Measurements from ENCODE around the gene NME3. TPM values are rescaled to one million over a fixed set of nuclear protein-coding genes. Genes with fewer than 3 reads are reported as not detected.

The NME3 gene
- total and polyA plus RNA-seq, 9 of the 15 experiments (the other 6 are each of a cell fraction or from before 2014, with no cell fraction given) = 0.68 to 76.3 (median 11.5) TPM

DNA sequence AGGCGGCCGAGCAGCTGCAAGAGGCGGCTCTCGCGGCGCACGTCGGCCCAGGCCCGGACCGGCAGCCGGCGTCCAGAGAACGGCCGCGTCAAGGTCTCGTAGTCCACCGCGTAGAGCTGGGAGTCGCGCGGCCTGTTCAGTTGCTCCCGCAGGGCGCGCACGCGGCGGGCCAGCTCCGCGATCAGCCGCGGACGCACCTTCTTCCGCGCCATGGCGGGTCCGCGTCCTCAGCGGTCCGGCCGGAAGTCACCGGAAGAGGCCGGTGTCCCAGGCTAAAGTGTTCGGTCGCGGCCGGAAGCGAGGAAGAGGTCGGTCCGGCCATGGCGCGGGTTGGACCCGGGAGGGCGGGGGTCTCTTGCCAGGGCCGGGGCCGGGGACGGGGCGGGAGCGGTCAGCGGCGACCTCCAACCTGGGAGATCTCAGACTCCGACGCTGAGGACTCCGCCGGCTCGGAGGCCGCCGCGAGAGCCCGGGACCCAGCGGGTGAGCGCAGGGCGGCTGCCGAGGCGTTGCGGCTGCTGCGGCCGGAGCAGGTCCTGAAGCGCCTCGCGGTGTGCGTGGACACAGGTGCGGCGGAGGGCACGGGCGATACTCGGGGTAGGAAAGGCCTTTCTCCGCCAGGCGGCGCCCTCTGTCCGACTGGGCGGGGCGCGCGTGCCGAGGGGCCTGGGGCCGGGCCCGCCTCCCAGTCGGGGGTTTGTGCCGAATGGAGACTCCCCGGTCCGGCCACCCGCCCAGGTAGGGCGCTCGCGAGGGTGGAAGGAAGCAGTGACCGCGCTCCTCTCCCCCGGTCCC lies 1.8 kb upstream of the NME3 start, which contains the start of gene MRPS34 (continued):
- TF ChIP-seq, protein P1, sequence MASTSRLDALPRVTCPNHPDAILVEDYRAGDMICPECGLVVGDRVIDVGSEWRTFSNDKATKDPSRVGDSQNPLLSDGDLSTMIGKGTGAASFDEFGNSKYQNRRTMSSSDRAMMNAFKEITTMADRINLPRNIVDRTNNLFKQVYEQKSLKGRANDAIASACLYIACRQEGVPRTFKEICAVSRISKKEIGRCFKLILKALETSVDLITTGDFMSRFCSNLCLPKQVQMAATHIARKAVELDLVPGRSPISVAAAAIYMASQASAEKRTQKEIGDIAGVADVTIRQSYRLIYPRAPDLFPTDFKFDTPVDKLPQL (IDR thresholded peaks at IDR 0.05; ENCODE audit: extremely low read depth, insufficient read length) = no peak
- TF ChIP-seq SRSF1 (IDR thresholded peaks at IDR 0.05; ENCODE audit: low read depth, low read length) (no peak), TRIM24 (IDR thresholded peaks at IDR 0.05) (peak in 1 of 2 experiments; percentile 97; a peak in 2 of 4 replicates), RNF2 (IDR thresholded peaks at IDR 0.05) (no peak), XRCC4 (IDR thresholded peaks at IDR 0.05; ENCODE audit: extremely low read depth, insufficient read depth, insufficient read length) (no peak), KAT2B (IDR thresholded peaks at IDR 0.05; ENCODE audit: low read depth, low read length) (no peak), TAF1 (IDR thresholded peaks at IDR 0.05; ENCODE audit: control insufficient read depth, extremely low read depth, insufficient read depth, low read length, severe bottlenecking) (peak; percentile 94), RFX7 (CRISPR knock-in tag; IDR thresholded peaks at IDR 0.05) (no peak), ARID1B (IDR thresholded peaks at IDR 0.05) (no peak)
- TF ChIP-seq, protein P2, sequence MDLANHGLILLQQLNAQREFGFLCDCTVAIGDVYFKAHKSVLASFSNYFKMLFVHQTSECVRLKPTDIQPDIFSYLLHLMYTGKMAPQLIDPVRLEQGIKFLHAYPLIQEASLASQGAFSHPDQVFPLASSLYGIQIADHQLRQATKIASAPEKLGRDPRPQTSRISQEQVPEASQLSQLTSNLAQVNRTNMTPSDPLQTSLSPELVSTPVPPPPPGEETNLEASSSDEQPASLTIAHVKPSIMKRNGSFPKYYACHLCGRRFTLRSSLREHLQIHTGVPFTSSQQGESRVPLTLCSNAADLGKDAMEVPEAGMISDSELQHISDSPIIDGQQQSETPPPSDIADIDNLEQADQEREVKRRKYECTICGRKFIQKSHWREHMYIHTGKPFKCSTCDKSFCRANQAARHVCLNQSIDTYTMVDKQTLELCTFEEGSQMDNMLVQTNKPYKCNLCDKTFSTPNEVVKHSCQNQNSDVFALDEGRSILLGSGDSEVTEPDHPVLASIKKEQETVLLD (IDR thresholded peaks at IDR 0.05) = no peak
- TF ChIP-seq, protein P3, sequence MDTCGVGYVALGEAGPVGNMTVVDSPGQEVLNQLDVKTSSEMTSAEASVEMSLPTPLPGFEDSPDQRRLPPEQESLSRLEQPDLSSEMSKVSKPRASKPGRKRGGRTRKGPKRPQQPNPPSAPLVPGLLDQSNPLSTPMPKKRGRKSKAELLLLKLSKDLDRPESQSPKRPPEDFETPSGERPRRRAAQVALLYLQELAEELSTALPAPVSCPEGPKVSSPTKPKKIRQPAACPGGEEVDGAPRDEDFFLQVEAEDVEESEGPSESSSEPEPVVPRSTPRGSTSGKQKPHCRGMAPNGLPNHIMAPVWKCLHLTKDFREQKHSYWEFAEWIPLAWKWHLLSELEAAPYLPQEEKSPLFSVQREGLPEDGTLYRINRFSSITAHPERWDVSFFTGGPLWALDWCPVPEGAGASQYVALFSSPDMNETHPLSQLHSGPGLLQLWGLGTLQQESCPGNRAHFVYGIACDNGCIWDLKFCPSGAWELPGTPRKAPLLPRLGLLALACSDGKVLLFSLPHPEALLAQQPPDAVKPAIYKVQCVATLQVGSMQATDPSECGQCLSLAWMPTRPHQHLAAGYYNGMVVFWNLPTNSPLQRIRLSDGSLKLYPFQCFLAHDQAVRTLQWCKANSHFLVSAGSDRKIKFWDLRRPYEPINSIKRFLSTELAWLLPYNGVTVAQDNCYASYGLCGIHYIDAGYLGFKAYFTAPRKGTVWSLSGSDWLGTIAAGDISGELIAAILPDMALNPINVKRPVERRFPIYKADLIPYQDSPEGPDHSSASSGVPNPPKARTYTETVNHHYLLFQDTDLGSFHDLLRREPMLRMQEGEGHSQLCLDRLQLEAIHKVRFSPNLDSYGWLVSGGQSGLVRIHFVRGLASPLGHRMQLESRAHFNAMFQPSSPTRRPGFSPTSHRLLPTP (IDR thresholded peaks at IDR 0.05; ENCODE audit: borderline replicate concordance, extremely low read depth, insufficient read length) = no peak
- TF ChIP-seq, protein P4, sequence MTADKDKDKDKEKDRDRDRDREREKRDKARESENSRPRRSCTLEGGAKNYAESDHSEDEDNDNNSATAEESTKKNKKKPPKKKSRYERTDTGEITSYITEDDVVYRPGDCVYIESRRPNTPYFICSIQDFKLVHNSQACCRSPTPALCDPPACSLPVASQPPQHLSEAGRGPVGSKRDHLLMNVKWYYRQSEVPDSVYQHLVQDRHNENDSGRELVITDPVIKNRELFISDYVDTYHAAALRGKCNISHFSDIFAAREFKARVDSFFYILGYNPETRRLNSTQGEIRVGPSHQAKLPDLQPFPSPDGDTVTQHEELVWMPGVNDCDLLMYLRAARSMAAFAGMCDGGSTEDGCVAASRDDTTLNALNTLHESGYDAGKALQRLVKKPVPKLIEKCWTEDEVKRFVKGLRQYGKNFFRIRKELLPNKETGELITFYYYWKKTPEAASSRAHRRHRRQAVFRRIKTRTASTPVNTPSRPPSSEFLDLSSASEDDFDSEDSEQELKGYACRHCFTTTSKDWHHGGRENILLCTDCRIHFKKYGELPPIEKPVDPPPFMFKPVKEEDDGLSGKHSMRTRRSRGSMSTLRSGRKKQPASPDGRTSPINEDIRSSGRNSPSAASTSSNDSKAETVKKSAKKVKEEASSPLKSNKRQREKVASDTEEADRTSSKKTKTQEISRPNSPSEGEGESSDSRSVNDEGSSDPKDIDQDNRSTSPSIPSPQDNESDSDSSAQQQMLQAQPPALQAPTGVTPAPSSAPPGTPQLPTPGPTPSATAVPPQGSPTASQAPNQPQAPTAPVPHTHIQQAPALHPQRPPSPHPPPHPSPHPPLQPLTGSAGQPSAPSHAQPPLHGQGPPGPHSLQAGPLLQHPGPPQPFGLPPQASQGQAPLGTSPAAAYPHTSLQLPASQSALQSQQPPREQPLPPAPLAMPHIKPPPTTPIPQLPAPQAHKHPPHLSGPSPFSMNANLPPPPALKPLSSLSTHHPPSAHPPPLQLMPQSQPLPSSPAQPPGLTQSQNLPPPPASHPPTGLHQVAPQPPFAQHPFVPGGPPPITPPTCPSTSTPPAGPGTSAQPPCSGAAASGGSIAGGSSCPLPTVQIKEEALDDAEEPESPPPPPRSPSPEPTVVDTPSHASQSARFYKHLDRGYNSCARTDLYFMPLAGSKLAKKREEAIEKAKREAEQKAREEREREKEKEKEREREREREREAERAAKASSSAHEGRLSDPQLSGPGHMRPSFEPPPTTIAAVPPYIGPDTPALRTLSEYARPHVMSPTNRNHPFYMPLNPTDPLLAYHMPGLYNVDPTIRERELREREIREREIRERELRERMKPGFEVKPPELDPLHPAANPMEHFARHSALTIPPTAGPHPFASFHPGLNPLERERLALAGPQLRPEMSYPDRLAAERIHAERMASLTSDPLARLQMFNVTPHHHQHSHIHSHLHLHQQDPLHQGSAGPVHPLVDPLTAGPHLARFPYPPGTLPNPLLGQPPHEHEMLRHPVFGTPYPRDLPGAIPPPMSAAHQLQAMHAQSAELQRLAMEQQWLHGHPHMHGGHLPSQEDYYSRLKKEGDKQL (CRISPR knock-in tag; IDR thresholded peaks at IDR 0.05; ENCODE audit: borderline replicate concordance) = no peak
- TF ChIP-seq, protein P5, sequence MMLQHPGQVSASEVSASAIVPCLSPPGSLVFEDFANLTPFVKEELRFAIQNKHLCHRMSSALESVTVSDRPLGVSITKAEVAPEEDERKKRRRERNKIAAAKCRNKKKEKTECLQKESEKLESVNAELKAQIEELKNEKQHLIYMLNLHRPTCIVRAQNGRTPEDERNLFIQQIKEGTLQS (IDR thresholded peaks at IDR 0.05) = no peak
- TF ChIP-seq, protein P5 (CRISPR knock-in tag; conservative IDR thresholded peaks at IDR 0.05) = peak; percentile 28
